Endothelial cell of umbilical vein (primary cell): Measurements from ENCODE around the gene MLANA. TPM values are rescaled to one million over a fixed set of nuclear protein-coding genes. Genes with fewer than 3 reads are reported as not detected.

ENCODE experiments used
- BruUV-seq: library from RNA; stranded (reverse); fragments of 400-500 nt; replicated peaks from 2 replicates; lab custom pipeline; 2021; lab: Mats Ljungman, UMichigan
- CTCF ChIA-PET: fragments of 300-600, 350-600 bp; sonication (Branson Sonifier 250); formaldehyde crosslinking; loops from one replicate; lab custom pipeline; 2021; ENCODE audit warnings: antibody characterized with exemption, inconsistent platforms; lab: Charles Lee
- POLR2A ChIA-PET: fragments of 300-600, 350-600 bp; sonication (Branson Sonifier 250); formaldehyde crosslinking; loops from one replicate; lab custom pipeline; 2021; ENCODE audit warnings: antibody characterized with exemption, inconsistent platforms; lab: Charles Lee
- DNase-seq: peaks from one replicate; pipeline ENCODE4 v3.0.0-alpha.2; 2011; ENCODE audit warnings: low read depth, low spot score
- FAIRE-seq: peaks from 2 replicates; lab custom pipeline; 2011; peaks lifted over from hg19 to GRCh38; lab: Jason Lieb, UNC
- H2AFZ ChIP-seq: 2 replicates; pipeline ENCODE4 v1.6.0; 2012; ENCODE audit warnings: low read depth, low read length, control low read depth, inconsistent platforms
- H3K27ac ChIP-seq: 2 replicates; pipeline ENCODE4 v1.5.1; 2011; ENCODE audit warnings: low read depth, mild to moderate bottlenecking, control low read depth, low read length, moderate library complexity; ENCODE audit not compliant: insufficient read depth
- H3K27me3 ChIP-seq, 2 experiments: 2 replicates each; pipeline versions ENCODE4 v1.6.0 to v1.6.1; 2011; ENCODE audit warnings: low read length in 2 of 2, mixed read lengths in 1 of 2; ENCODE audit not compliant: control insufficient read depth in 2 of 2, insufficient read depth in 2 of 2
- H3K36me3 ChIP-seq, 2 experiments: 2 replicates in 1 of 2; 3 replicates in 1 of 2; pipeline ENCODE4 v1.5.1; 2011; ENCODE audit warnings: low read length in 2 of 2, mild to moderate bottlenecking in 1 of 2, moderate library complexity in 1 of 2; ENCODE audit not compliant: control insufficient read depth in 2 of 2, insufficient read depth in 2 of 2; ENCODE audit errors: extremely low read depth in 1 of 2
- H3K4me1 ChIP-seq: 3 replicates; pipeline ENCODE4 v1.5.1; 2011; ENCODE audit warnings: mild to moderate bottlenecking, low read length; ENCODE audit not compliant: control insufficient read depth, insufficient read depth; ENCODE audit errors: extremely low read depth
- H3K4me2 ChIP-seq: 2 replicates; pipeline ENCODE4 v1.6.1; 2011; ENCODE audit warnings: low read length, control low read depth, mixed read lengths; ENCODE audit not compliant: insufficient read depth
- H3K4me3 ChIP-seq, 3 experiments: fragments of 200-600 bp in 1 of 3; sonication (generic), shearing (Covaris generic) in 1 of 3; replicated peaks in 1 of 3; 2 replicates each; pipeline ENCODE4 v1.5.1; 2011 to 2016; ENCODE audit warnings: control low read depth in 3 of 3, low read length in 3 of 3, mild to moderate bottlenecking in 2 of 3, inconsistent platforms in 1 of 3, low read depth in 1 of 3, moderate library complexity in 1 of 3; ENCODE audit not compliant: insufficient read depth in 1 of 3
- H3K79me2 ChIP-seq: 2 replicates; pipeline ENCODE4 v1.6.0; 2012; ENCODE audit warnings: low read length, inconsistent platforms; ENCODE audit not compliant: control insufficient read depth, insufficient read depth
- H3K9ac ChIP-seq: replicated peaks from 2 replicates; pipeline ENCODE3; 2011; ENCODE audit warnings: low read length, control low read depth; ENCODE audit not compliant: insufficient read depth; ENCODE audit errors: extremely low read depth
- H3K9me1 ChIP-seq: replicated peaks from 3 replicates; pipeline ENCODE4 v1.6.0; 2011; ENCODE audit warnings: mild to moderate bottlenecking, low read length; ENCODE audit not compliant: control insufficient read depth, insufficient read depth; ENCODE audit errors: extremely low read depth
- H3K9me3 ChIP-seq: replicated peaks from 2 replicates; pipeline ENCODE4 v1.5.1; 2012; ENCODE audit warnings: low read length, inconsistent platforms; ENCODE audit not compliant: control insufficient read depth, insufficient read depth
- H4K20me1 ChIP-seq: replicated peaks from 2 replicates; pipeline ENCODE3; 2011; ENCODE audit warnings: mild to moderate bottlenecking, low read length; ENCODE audit not compliant: control insufficient read depth, insufficient read depth; ENCODE audit errors: extremely low read depth
- EZH2 ChIP-seq: IDR thresholded peaks from 2 replicates; pipeline ENCODE4 v1.6.1; 2012; ENCODE audit warnings: borderline replicate concordance, low read depth, mild to moderate bottlenecking, moderate library complexity, low read length, inconsistent platforms; ENCODE audit not compliant: severe bottlenecking
- FOS ChIP-seq: IDR thresholded peaks from 2 replicates; pipeline ENCODE4 v1.6.1; 2011; ENCODE audit warnings: mild to moderate bottlenecking, low read length, moderate library complexity, borderline replicate concordance; ENCODE audit not compliant: insufficient read depth
- GATA2 ChIP-seq: IDR thresholded peaks from 2 replicates; pipeline ENCODE4 v1.7.0; 2011; ENCODE audit warnings: low read depth, mild to moderate bottlenecking, moderate library complexity, mixed read lengths, low read length; ENCODE audit not compliant: insufficient read length, insufficient read depth
- JUN ChIP-seq: IDR thresholded peaks from 2 replicates; pipeline ENCODE4 v1.6.1; 2011; ENCODE audit warnings: borderline replicate concordance, low read depth; ENCODE audit not compliant: insufficient read length, insufficient read depth
- MYC ChIP-seq: IDR thresholded peaks from one replicate; pipeline ENCODE4 v1.6.1; 2011; ENCODE audit warnings: mild to moderate bottlenecking, low read depth, low read length
- POLR2A ChIP-seq: IDR thresholded peaks from 2 replicates; pipeline ENCODE4 v1.6.1; 2012; ENCODE audit warnings: low read depth, mild to moderate bottlenecking, control low read depth, low read length
- POLR2AphosphoS5 ChIP-seq: IDR thresholded peaks from 2 replicates; pipeline ENCODE4 v1.6.1; 2012; ENCODE audit warnings: low read depth, mild to moderate bottlenecking, control low read depth, low read length, moderate library complexity; ENCODE audit not compliant: insufficient read depth
- dilution Hi-C: fragments of 300-500 bp; cut with MboI; formaldehyde crosslinking; loops from one replicate; pipeline ENCODE4 v1.15.0; 2019; ENCODE audit warnings: low sequenced_read_pairs; ENCODE audit not compliant: extremely low pct_ligation_motif_present
- intact Hi-C: fragments of 100-400 bp; cut with micrococcal nuclease; formaldehyde crosslinking; loops from one replicate; pipeline ENCODE4 v1.10.0; 2022
- polyA plus RNA-seq, 4 experiments: library from polyadenylated mRNA; depleted of rRNA in 3 of 4; stranded (reverse) in 3 of 4; unstranded in 1 of 4; fragments of >200 nt; gene quantifications; 2 replicates each; pipeline versions ENCODE4 v1.2.1 to v1.2.3, GENCODE V29; 2011 to 2012; ENCODE audit warnings: missing spikeins in 1 of 4
- total RNA-seq: library from RNA; stranded (reverse); gene quantifications from 2 replicates; pipeline ENCODE4 v1.2.3, GENCODE V29; 2021
- TF ChIP-seq, protein P1 (sequence below): IDR thresholded peaks from 2 replicates; pipeline ENCODE4 v1.6.1; 2011; ENCODE audit not compliant: insufficient read depth, insufficient read length
- TF ChIP-seq, protein P2 (sequence below), 2 donors: IDR thresholded peaks; 1 replicate in 1 of 2; 2 replicates in 1 of 2; pipeline ENCODE4 v1.5.1; 2011; ENCODE audit warnings: low read length in 2 of 2, mild to moderate bottlenecking in 2 of 2, moderate library complexity in 2 of 2, control low read depth in 1 of 2, inconsistent platforms in 1 of 2, low read depth in 1 of 2; ENCODE audit not compliant: insufficient read depth in 1 of 2; ENCODE audit errors: extremely low read depth in 1 of 2

Gene MLANA
- total and polyA plus RNA-seq, 2 donors (not counting 3 experiments of a cell fraction or from before 2014, with no cell fraction given): not detected

DNA sequence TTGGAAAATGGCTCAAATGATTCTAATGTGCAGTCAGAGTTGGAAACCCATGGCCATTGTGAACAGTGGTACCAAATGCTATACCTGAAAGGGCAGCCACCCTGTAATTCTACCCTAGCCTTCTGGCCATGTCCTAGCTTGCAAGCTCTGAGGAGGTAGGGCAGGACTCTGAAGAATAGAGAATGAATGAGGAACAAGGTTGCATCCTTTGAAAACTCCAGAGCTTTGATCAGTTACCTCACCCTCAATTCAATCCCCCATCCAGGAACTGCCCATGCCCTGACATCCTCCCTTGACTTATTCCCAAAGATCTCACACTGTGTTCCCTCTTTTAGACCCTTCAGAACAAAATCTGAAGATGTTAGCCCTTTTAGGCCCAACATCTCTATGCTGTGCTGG lies 40.0 kb upstream of the MLANA start:
- H3K9ac ChIP-seq: no peak overlapping the region
- H3K9me1 ChIP-seq: no peaks in the 10 kb centered on the region
- no peaks in the 10 kb centered on the region for H3K36me3 ChIP-seq
- H3K4me1 ChIP-seq: peaks cover under 1% of the 10 kb centered on the region
- DNase-seq (no peak), FAIRE-seq (no peak)
- peaks cover 0 to 4% of the 10 kb centered on the region in 2 experiments for H3K27me3 ChIP-seq
- H3K27ac ChIP-seq: no peak overlapping the region
- no peaks in the 10 kb centered on the region for H3K79me2 ChIP-seq
- dilution Hi-C loops (no loop called here), intact Hi-C loops (no loop called here)
- ChIA-PET POLR2A (no interaction called here), CTCF (interaction anchor here (1.0 to 1.2 kb wide), 2 partner anchors 18 to 203 kb away, joined by 4 read pairs; partner anchors contain the start of gene ERMP1)
- no peak overlapping the region for H2AFZ ChIP-seq
- H3K9me3 ChIP-seq: no peaks in the 10 kb centered on the region
- BruUV-seq: no TSS peak
- H3K4me2 ChIP-seq: no peak overlapping the region
- H3K4me3 ChIP-seq: no peak overlapping the region
- H4K20me1 ChIP-seq: no peaks in the 10 kb centered on the region
- TF ChIP-seq GATA2 (no peak), MYC (no peak), POLR2AphosphoS5 (no peak), JUN (no peak), POLR2A (no peak), FOS (no peak), EZH2 (no peak)
- TF ChIP-seq, protein P1, sequence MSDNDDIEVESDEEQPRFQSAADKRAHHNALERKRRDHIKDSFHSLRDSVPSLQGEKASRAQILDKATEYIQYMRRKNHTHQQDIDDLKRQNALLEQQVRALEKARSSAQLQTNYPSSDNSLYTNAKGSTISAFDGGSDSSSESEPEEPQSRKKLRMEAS: no peak
- TF ChIP-seq, protein P2, sequence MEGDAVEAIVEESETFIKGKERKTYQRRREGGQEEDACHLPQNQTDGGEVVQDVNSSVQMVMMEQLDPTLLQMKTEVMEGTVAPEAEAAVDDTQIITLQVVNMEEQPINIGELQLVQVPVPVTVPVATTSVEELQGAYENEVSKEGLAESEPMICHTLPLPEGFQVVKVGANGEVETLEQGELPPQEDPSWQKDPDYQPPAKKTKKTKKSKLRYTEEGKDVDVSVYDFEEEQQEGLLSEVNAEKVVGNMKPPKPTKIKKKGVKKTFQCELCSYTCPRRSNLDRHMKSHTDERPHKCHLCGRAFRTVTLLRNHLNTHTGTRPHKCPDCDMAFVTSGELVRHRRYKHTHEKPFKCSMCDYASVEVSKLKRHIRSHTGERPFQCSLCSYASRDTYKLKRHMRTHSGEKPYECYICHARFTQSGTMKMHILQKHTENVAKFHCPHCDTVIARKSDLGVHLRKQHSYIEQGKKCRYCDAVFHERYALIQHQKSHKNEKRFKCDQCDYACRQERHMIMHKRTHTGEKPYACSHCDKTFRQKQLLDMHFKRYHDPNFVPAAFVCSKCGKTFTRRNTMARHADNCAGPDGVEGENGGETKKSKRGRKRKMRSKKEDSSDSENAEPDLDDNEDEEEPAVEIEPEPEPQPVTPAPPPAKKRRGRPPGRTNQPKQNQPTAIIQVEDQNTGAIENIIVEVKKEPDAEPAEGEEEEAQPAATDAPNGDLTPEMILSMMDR (IDR thresholded peaks at IDR 0.05; ENCODE audit: extremely low read depth in 1 of 2, insufficient read depth in 1 of 2, low read depth in 1 of 2, low read length in 2 of 2): no peak
